B cell (primary cell): ENCODE results near the gene KCNQ5. TPM values are rescaled to one million over a fixed set of nuclear protein-coding genes. Genes with fewer than 3 reads are reported as not detected.

Experiments used
- ATAC-seq: fragments of 200-7000 bp; cut with Tn5 transposase; one replicate; pipeline ENCODE4 v1.10.0; 2021; ENCODE audit warnings: low read depth, mild to moderate bottlenecking, moderate number of reproducible peaks, moderate library complexity
- CTCF ChIA-PET: fragments of 350-600 bp; sonication (Branson Sonifier 250); formaldehyde crosslinking; loops from one replicate; lab custom pipeline; 2021; ENCODE audit warnings: antibody characterized with exemption, inconsistent platforms; lab: Charles Lee
- POLR2A ChIA-PET: fragments of 350-600 bp; sonication (Branson Sonifier 250); formaldehyde crosslinking; loops from one replicate; lab custom pipeline; 2021; ENCODE audit warnings: antibody characterized with exemption; lab: Charles Lee
- DNase-seq: peaks from one replicate; pipeline ENCODE4 v3.0.0; 2013
- H2AFZ ChIP-seq: 2 replicates; pipeline ENCODE4 v1.6.1; 2012; ENCODE audit warnings: mild to moderate bottlenecking, low read depth, low read length; ENCODE audit not compliant: insufficient read depth, poor library complexity, severe bottlenecking
- H3K27ac ChIP-seq, 2 donors: 1 replicate in 1 of 2; 2 replicates in 1 of 2; pipeline ENCODE4 v1.5.1; 2012 to 2013; ENCODE audit warnings: low read length in 2 of 2, mild to moderate bottlenecking in 2 of 2, moderate library complexity in 1 of 2
- H3K27me3 ChIP-seq, 4 experiments: fragments of 200-600 bp in 1 of 4; sonication (generic) in 1 of 4; replicated peaks in 1 of 4; 1 replicate in 2 of 4; 2 replicates in 2 of 4; pipeline versions ENCODE4 v1.6.1 to v1.7.0; 2013 to 2016; ENCODE audit warnings: low read length in 3 of 4, mild to moderate bottlenecking in 2 of 4, mixed read lengths in 1 of 4, moderate library complexity in 1 of 4; ENCODE audit not compliant: insufficient read depth in 4 of 4, control insufficient read depth in 3 of 4; ENCODE audit errors: control extremely low read depth in 1 of 4
- H3K36me3 ChIP-seq, 2 experiments: replicated peaks in 1 of 2; 1 replicate in 1 of 2; 2 replicates in 1 of 2; pipeline versions ENCODE4 v1.6.1 to v1.7.1; 2013; ENCODE audit warnings: low read length in 1 of 2; ENCODE audit not compliant: insufficient read depth in 2 of 2, control insufficient read depth in 1 of 2; ENCODE audit errors: control extremely low read depth in 1 of 2, extremely low read depth in 1 of 2
- H3K4me1 ChIP-seq, 2 donors: fragments of 200-600 bp in 1 of 2; sonication (generic) in 1 of 2; 1 replicate in 1 of 2; 2 replicates in 1 of 2; pipeline versions ENCODE4 v1.5.1 to v1.6.1; 2013 to 2017; ENCODE audit warnings: low read length in 2 of 2; ENCODE audit not compliant: control insufficient read depth in 2 of 2, insufficient read depth in 2 of 2
- H3K4me2 ChIP-seq: replicated peaks from 2 replicates; pipeline ENCODE3; 2012; ENCODE audit warnings: mild to moderate bottlenecking, low read depth, low read length; ENCODE audit not compliant: poor library complexity, severe bottlenecking
- H3K4me3 ChIP-seq, 5 experiments: fragments of 200-600 bp in 1 of 5; sonication (generic) in 1 of 5; 1 replicate in 3 of 5; 2 replicates in 2 of 5; pipeline versions ENCODE4 v1.5.1 to v1.7.0; 2011 to 2016; ENCODE audit warnings: low read length in 4 of 5, mild to moderate bottlenecking in 4 of 5, low read depth in 2 of 5, control low read depth in 1 of 5, moderate library complexity in 1 of 5; ENCODE audit not compliant: insufficient read depth in 1 of 5; ENCODE audit errors: control extremely low read depth in 1 of 5, extremely low read depth in 1 of 5
- H3K79me2 ChIP-seq: fragments of 200-600 bp; sonication (generic); one replicate; pipeline ENCODE4 v1.6.0; 2016; ENCODE audit warnings: low read length; ENCODE audit not compliant: control insufficient read depth, insufficient read depth
- H3K9ac ChIP-seq: fragments of 200-600 bp; sonication (generic); 2 replicates; pipeline ENCODE4 v1.6.1; 2017; ENCODE audit warnings: mild to moderate bottlenecking, low read length, moderate library complexity
- H3K9me3 ChIP-seq, 3 donors: one replicate each; pipeline versions ENCODE4 v1.6.1 to v1.7.1; 2013; ENCODE audit warnings: low read length in 2 of 3; ENCODE audit not compliant: control insufficient read depth in 2 of 3, insufficient read depth in 1 of 3; ENCODE audit errors: control extremely low read depth in 1 of 3
- H4K20me1 ChIP-seq: 2 replicates; pipeline ENCODE4 v1.6.0; 2012; ENCODE audit warnings: mild to moderate bottlenecking, low read length; ENCODE audit not compliant: insufficient read depth, control insufficient read depth, poor library complexity, severe bottlenecking
- H3K27ac Mint-ChIP-seq: one replicate; pipeline ENCODE4 v1.8.0; 2021; ENCODE audit warnings: mixed read lengths
- H3K27me3 Mint-ChIP-seq: one replicate; pipeline ENCODE4 v1.8.0; 2021; ENCODE audit warnings: mixed read lengths
- H3K4me1 Mint-ChIP-seq: one replicate; pipeline ENCODE4 v1.8.0; 2021; ENCODE audit warnings: mixed read lengths
- H3K4me3 Mint-ChIP-seq: one replicate; pipeline ENCODE4 v1.8.0; 2021; ENCODE audit warnings: mixed read lengths
- H3K9me3 Mint-ChIP-seq: one replicate; pipeline ENCODE4 v1.8.0; 2022; ENCODE audit warnings: mixed read lengths; ENCODE audit not compliant: insufficient read depth
- CTCF ChIP-seq: fragments of 200-600 bp; IDR thresholded peaks from one replicate; pipeline ENCODE4 v1.8.0; 2022; ENCODE audit warnings: antibody characterized with exemption, mild to moderate bottlenecking
- EZH2 ChIP-seq: IDR thresholded peaks from 2 replicates; pipeline ENCODE4 v1.6.1; 2012; ENCODE audit warnings: borderline replicate concordance, low read depth, mild to moderate bottlenecking, moderate library complexity, low read length; ENCODE audit not compliant: insufficient read depth, poor library complexity, severe bottlenecking
- WGBS: methylation state at CpG from one replicate; pipeline ENCODE4 v1.1.5; 2013; ENCODE audit warnings: missing lambda C conversion rate; ENCODE audit not compliant: insufficient coverage; 5-methylcytosine and 5-hydroxymethylcytosine counted together
- intact Hi-C: fragments of 100-400 bp; cut with micrococcal nuclease; formaldehyde crosslinking; loops from one replicate; pipeline ENCODE4 v1.10.0; 2022
- polyA plus RNA-seq: library from polyadenylated mRNA; depleted of rRNA; stranded (reverse); fragments of >200 nt; gene quantifications from 2 replicates; pipeline ENCODE4 v1.2.3, GENCODE V29; 2012
- total RNA-seq, 2 donors: library from RNA; stranded (reverse); fragments of 120-200 nt in 1 of 2; gene quantifications; 1 replicate in 1 of 2; 2 replicates in 1 of 2; pipeline versions ENCODE4 v1.2.3 to v1.2.4, GENCODE V29; 2013 to 2022

Gene KCNQ5
- total and polyA plus RNA-seq, 2 donors (not counting 1 experiment from before 2014, with no cell fraction given): 2.3 to 9.4 TPM

GRCh38 chr6:72967329-72967728, 345.5 kb downstream of the KCNQ5 start:
- Histone ChIP-seq H3K36me3 (no peaks in the 10 kb centered on the region), H3K4me1 (no peaks in the 10 kb centered on the region), H3K4me3 (no peak overlapping the region), H3K79me2 (no peaks in the 10 kb centered on the region), H3K4me2 (no peak overlapping the region), H2AFZ (no peak overlapping the region), H3K9ac (no peak overlapping the region), H4K20me1 (no peaks in the 10 kb centered on the region), H3K27ac (no peak overlapping the region), H3K9me3 (no peaks in the 10 kb centered on the region), H3K27me3 (no peaks in the 10 kb centered on the region)
- Mint-ChIP-seq H3K9me3 (no peaks in the 10 kb centered on the region), H3K4me1 (no peaks in the 10 kb centered on the region), H3K27me3 (no peaks in the 10 kb centered on the region), H3K4me3 (no peak overlapping the region), H3K27ac (no peak overlapping the region)
- TF ChIP-seq CTCF: no peak
- TF ChIP-seq EZH2: no peak
- intact Hi-C loops: no loop called here
- DNase-seq: no peak
- ChIA-PET POLR2A (no interaction called here), CTCF (no interaction called here)
- WGBS: no CpG with 5 or more reads among the region's 1 CpG
- no peak for ATAC-seq

- intact Hi-C loops: no loop called here
- Histone ChIP-seq H3K9me3 (no peaks in the 10 kb centered on the region), H2AFZ (no peak overlapping the region), H3K27me3 (no peaks in the 10 kb centered on the region), H3K36me3 (no peaks in the 10 kb centered on the region), H3K4me3 (no peak overlapping the region), H4K20me1 (no peaks in the 10 kb centered on the region), H3K79me2 (no peaks in the 10 kb centered on the region), H3K4me1 (no peaks in the 10 kb centered on the region), H3K27ac (no peak overlapping the region), H3K9ac (no peak overlapping the region), H3K4me2 (no peak overlapping the region)
- no peak overlapping the region for H3K27ac Mint-ChIP-seq
- ChIA-PET POLR2A (no interaction called here), CTCF (interaction anchor here (1.1 kb wide), 1 partner anchor 9 kb away, joined by 3 read pairs; no protein-coding TSS in a partner anchor)
- no peaks in the 10 kb centered on the region for H3K27me3 Mint-ChIP-seq
- WGBS: no CpG with 5 or more reads among the region's 1 CpG
- ATAC-seq (no peak), DNase-seq (no peak)
- TF ChIP-seq CTCF: no peak
- no peak for TF ChIP-seq EZH2
- H3K9me3 Mint-ChIP-seq: no peaks in the 10 kb centered on the region
- H3K4me1 Mint-ChIP-seq: no peaks in the 10 kb centered on the region
- H3K4me3 Mint-ChIP-seq: no peak overlapping the region
Measured at GRCh38 chr6:72968704-72969103, 346.8 kb downstream of the KCNQ5 start.
